HG02973 (cell line): Measurements from ENCODE around the gene FYN.
"Not testable (repeated sequence)": the region's sequence is repeated elsewhere in the genome, so short reads cannot be mapped to it uniquely, and the experiment has no call there.

Experiments used
- ATAC-seq: cut with Tn5 transposase; IDR thresholded peaks from one replicate; pipeline ENCODE4 v1.9.1; 2021; ENCODE audit warnings: moderate library complexity; ENCODE audit not compliant: unreplicated experiment

Gene FYN

DNA sequence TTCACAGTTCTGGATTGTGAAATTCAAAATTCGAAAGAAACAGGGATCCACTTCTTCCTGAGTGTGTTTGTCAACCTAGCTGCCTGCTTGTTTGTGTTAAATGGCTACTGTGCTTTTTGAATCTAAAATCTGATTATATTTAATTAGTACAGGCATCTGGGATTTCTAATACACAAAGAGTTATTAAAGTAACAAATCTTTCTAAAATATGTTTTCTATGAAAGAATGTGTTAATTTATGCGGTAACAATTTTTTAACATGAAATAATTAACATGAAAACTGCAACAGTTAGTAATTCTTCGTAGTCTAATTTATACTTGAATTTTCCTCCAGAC, 186.4 kb downstream of the FYN start:
- no peak for ATAC-seq

DNA sequence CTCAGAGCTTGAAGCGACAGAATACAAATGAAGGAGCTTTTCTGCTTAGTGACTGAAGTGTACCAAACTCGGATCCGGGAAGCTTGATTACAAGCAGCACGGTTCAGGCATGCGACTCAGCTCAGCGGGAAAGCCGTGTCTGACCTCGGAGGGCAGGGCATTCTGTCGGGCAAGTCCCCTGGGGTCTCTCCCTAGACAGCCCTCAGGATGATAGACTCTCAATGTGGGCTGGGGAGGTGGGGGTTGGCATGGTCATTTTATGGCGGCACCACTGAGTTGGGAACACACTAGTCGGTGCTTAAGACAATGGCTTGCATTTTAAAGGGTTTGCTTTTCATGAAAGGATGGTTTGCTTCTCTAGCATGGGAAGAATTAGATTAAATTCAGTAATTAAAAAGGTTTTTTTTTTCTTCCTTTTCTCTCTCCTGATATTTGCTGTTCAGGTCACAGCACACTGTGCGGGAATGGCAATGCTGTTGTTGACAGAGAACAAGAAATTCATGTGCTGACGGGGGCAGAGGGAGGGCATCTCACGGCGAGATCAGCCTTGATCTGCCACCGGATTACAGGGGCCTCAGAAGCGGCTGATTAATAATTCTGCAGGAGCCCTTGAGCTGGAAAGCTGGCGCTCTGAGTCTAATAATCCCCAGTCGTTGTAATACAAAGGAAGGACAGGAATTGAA, 186.9 kb downstream of the FYN start:
- no peak for ATAC-seq

DNA sequence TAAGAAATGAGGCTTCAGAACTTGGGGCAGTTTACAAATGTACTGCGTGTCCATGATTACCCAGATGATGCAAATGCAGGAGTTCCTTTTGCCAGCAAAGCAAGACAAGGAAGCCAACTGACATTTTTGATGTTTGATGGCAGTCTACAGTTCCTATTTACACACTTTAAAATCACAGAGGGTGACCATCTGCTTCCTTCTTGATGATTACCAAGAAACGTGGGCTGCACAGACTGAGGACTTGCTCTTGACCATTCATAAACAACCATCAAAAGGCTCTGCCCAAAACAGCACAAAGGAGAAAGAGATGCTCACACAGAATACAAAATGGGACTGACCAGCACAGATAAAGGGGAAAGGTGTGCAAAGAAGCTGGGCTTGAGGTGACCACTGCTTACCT, 187.7 kb downstream of the FYN start:
- ATAC-seq: no peak

DNA sequence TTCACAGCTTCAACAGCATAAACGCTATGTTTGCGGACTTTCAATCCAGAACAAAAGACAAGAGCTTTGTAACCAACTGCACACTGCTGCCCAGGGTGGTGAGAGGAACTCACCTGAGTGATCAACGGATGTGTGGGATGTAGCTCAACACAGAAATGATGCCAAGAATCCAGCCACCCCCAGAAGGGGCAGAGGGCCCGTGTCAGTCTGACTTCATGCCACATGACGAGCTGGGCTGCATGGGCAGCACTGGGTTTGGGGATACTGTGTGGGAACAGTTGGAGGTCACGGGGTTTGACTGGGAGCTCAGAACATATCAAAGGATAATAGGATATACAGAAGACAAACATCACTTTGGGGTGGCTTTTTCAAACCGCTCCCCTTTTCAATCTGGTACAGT, 188.2 kb downstream of the FYN start:
- ATAC-seq: no peak

DNA sequence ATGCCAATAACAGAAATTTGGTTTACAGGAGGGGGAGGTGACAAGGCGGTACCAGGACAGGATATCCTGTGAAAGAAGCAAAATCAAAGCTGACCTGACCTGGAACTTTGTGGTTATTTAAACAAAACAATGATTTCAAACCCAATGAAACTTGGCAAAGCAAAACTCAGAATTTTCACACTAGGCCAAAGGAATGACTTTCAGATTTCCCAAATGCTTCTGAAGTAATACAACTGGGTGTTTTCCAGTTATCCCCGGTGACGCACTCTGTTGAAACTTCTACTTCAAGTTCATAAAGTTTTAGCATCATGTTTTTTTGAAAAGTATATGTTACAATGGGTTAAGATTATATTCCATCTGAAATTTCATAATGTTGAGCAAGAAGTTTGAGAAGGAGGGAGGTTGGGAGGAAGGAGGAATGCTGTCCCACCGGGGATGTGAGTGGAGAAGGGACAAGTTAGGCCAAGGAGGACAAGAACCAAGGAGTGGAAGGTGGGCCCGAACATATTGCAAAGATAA, 189.4 kb downstream of the FYN start:
- ATAC-seq: no peak

DNA sequence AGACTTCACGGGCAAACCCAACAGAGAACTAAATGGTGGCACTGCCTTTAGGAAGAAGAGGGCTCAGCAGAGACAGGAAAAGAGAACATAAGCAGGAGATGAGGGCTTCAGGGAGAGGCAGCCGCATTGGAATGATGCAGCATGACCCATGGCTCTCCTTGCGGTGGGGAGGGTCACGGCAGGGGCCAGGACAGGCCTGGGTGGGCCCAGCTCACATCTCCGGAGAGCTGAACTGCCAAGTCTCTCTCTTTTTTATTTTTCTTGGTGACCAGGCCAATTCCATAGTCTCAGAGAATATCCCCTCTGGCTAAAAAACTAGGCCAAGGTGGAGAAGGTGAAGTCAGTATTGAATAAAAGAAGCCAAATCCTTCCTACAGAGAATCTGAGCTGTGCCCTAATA, 190.1 kb downstream of the FYN start:
- ATAC-seq: no peak

DNA sequence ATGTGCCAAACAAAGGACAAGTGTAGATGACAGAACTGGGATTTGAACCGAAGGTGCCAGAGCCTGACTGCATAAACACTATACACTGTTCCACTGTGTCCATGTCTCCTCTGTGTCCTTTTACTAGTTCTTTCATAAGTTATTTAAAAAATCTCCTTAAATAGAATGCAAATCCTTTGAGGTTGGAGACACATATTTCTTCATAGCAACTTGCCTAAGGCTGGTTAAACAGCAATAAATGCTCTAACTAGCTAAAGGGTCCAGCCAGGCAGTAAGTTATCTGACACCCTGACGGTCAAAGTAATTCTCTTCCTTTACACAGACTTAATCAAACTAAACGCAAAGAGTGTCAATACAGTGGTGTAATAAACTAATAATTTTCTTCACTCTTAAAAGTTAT, 191.4 kb downstream of the FYN start:
- no peak for ATAC-seq

DNA sequence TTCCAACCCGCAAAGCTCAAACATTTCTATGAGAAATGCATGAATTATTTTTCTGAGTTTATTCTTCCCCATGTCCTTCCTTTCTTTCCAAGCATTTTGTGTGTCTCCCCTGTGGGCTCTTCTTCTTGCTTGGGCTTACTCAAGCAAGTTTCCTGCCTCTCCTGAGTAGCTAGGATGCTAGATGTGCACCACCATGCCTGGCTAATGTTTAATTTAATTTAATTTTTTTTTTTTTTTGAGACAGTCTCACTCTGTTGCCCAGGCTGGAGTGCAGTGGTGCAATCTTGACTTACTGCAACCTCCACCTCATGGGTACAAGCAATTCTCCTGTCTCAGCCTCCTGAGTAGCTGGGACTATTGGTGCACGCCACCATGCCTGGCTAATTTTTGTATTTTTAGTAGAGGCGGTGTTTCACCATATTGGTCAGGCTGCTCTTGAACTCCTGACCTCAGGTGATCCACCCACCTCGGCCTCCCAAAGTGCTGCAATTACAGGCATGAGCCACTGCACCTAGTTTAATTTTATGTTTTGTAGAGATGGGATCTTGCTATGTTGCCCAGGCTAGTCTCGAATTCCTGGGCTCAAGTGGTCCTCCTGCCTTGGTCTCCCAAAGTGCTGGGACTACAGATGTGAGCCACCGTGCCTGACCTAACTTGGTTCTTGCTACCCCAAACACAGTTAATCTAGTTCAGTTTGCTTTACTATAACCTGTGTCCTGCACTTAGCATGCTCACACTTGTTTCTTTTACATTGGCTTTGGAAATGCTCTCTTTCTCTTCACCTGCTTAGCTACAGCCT, 192.2 kb downstream of the FYN start:
- not testable (repeated sequence) for ATAC-seq

DNA sequence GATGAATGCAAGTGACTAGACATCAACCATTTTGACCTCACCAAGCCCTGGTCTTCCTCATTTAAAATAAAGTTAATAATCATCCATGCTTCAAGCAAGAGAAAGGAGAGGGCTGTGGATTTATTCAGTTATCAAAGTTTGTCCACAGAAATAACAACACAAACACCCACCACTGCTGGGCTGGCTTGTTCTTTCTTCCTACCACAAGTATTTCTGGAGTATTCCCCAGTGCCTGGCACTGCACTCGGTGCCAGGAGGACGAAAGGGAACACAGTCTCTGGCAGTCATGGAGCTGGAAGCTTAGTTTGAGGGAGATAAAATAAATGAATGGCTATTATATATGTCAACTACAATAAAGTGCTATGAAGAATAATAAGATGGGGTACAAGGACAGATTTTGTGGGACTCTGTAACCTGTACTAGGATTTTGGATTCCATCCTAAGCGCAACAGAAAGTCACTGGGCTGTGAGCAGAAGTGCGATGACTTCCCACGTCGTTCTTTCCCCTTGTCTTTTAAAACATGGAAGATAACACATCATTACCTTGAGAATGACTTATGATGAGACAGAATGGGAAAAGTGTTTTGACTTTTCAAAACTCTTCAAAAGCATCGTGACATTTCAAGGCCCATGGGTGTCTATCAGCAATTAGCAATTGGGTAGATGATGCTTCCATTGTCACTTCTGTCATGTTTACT, 193.1 kb downstream of the FYN start:
- ATAC-seq: no peak

DNA sequence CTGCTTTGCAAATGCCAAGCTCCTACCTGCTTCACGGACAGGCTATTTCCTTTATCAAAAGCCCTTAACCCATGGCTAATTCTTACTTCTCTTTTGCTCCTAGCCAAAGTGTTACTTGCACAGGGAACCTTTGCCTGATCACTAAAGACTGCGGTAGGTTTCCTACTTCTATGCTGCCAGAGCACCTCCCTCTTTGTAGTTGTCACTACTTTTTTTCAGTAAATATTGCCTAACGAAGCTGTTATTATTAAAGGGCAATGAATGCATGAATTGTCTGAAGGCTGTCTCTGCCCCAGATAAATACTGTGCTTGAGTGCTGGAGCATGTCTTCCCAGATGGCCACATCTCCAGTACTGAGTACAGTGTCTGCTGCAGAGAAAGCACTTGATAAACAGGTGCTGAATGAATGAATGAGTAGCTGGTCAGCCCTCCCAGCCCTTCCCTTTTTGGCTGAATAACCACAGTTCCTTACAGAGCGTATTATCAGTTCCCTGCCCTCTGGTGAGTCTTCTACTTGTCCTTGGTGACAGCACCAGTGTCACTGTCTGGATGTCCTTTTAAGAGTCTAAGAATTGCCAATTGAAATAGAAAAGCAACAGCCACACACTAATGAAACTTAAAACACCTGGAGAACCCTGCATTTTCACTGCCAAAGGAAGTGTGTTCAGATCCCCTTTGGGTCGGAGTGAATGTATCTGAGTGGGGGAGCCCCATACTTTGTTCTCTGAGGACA, 194.0 kb downstream of the FYN start:
- ATAC-seq: no peak

DNA sequence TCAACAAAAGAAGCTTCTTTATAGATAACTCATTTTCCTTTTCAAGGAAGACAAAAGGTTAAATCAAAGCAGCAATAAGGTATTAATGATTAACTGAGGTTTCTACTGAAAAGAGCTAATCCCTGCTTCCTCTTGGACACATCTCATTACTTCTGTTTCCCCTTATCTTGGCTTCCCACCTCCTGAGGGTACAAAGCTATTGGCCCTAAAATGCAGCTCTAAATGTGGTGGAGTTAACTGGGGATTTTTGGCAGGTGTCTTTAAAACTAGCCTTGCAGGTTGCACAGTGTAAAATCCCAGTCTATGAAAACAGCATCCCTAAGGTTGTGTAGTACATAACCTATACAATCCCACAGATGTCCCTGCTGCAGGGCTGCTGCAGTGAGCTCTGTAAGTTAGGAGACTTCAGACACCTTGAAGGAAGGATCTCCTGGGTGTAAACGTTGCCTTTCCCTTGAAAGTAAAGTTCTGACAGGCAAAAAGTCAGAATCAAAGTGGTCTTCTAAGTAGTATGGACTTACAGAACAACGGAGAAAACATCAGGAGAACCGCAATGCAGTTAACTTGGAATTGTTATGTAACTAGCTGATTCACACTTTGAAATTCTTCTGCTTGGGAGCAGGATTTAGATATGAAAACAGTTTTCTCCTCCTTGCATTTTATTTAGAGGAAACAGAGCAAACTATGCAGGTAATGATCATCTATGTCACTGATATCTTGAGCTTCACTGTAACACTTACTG, 195.8 kb downstream of the FYN start:
- ATAC-seq: no peak

DNA sequence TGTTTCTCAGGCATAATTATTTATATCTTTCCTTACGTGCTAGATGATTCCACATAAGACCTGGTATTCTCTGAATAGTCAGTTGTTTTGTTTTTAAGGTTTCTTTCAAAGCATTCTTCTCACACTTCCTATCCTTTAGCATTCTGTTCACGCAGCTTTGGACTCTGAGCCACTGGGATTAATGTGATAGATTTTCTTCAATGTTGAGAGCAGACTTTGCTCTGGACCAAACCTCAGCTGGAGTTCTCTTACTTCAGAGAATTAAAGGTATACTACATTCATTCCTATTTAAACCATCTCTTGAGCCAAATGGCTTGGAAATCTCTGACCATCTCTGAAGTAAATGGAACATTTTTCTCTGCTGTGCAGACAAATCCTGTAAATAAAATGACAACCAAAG, 196.9 kb downstream of the FYN start:
- ATAC-seq: no peak

DNA sequence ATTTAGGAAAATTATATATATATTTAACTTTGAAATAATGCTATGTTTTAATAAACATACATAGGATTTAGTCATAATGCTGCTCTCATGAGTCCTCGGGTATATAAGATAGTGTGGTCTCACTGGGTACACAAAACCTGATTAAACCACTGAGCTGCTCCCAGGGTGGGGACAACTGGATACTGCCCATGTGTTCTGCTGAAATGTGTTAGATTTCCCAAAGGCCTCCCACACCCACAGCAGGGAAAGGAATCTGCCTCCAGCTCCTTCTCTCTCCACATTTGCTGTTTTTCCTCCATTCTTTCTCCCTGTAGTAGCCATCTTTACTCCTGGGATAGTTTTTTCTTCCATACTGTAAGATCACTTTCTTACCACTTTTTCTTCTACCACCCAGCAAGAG, 198.4 kb downstream of the FYN start:
- ATAC-seq: no peak

DNA sequence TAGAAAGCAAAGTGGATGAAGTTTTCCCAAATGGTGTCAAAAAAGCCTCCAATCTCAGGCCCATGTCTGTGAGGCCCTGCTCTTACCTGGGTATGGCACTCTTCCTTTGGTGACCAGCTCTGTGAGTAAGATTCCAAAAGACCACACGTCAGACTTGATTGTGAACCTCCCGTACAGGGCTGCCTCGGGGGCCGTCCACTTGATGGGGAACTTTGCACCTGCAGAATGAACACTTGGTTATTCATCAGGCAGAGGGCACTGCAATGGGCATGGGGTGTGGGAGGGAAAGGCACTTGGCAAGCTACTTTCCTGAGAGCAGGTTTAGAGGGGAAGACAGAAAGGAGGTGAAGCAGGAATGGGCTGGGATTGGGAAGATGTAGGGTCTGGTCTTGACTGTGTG, 198.8 kb downstream of the FYN start:
- ATAC-seq: no peak

DNA sequence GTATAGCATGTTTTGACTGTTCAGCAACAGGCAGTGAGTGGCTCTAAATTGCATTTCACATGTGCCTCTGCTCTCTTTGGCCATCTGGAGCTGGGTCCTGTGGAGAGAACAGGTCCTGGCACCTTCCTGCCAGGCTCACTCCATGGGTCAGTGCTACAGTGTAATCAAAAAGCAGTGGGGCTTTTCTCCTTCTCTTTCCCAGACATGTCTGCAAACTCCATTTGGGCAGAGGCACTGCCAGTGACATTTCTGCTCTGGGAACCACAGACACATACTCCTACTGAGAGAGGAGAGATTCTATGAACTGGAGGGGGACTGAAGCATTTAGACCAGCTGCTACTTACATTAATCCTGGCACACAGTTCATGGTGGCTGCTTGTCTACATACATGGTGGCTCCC, 199.3 kb downstream of the FYN start:
- no peak for ATAC-seq

DNA sequence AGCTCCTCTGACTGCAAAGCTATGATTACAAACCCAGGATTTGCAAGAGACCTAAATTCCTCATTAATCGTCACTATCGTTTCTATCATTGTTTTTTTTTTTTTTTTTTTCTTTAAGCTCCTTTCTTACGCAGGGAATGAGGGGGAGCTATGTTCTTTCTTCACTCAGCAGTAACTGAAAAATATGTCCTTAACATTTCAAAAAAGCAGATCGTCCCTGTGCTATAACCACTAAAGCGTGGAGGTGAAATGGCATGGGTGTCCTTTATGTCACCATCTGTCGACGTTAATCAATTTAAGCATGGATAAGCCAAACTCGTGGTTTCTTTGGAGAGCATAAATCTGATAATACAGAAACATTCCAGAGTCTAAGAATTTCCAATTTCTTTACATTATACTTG, 199.7 kb downstream of the FYN start:
- no peak for ATAC-seq

DNA sequence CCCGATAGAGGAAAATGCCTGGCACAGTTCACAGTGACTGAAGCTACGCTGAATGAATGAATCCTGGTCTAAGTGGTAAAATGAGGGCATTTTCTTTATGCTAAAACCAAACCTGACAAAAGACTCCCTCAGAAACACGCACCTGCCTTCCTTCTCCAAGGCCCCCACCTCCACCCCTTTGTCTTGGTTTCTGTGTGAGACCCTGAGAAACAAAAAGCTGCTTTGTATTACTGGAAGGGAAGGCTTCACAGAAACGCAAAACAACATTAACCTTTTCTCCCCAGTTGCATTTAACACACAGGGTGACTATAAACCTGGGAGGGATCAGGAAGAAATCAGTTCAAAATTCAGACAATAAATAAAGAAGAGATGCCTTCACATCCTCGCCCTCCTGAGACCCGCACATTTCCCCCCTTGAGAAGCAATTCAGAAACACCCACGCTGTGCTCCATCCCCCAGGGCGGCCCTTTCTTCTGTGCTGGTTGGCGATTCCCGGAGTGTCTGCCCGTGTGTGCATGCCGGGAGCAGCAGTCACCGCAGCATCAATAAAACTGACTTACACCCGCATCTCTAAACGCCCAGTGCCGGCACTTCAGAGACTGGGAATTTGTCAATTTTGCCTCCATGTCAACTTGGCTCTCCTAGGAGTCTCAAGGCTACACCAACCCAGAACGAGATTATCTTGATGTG, 200.3 kb downstream of the FYN start:
- no peak for ATAC-seq

DNA sequence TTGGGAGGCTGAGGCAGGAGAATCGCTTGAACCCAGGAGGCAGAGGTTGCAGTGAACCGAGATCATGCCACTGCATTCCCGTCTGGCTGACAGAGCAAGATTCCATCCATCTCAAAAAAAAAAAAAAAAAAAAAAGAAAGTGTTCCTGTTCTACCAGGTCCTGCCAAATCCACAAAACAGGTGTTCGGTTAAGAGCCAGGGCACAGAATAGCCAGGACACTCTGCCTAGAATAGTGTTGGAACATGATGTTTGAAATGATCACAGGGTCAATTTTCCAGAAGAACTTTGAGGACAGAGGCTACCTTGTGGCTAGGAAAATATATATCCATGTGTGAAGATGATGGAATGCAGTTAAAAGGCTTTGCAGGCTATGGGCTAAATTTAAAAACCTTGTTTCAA, 203.9 kb downstream of the FYN start:
- ATAC-seq: no peak

DNA sequence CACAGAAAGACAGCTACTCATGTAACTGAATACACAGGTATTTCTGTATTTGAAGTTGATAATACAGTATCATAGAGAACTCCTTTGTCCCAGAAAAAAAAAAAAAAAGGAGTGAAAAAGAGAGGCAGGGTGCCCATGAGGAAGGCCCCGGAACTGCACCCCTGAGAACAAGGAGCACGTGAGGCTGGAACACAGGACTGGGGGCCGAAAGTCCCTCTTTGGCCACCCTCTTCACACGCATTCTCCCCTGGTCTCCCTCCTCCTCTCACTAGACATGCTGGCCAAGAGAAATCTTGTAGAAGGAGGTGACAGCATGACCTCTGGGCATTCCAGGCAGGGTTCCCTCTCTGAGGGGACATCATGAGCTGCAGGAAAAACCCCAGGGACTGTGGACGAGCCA, 204.8 kb downstream of the FYN start:
- no peak for ATAC-seq

DNA sequence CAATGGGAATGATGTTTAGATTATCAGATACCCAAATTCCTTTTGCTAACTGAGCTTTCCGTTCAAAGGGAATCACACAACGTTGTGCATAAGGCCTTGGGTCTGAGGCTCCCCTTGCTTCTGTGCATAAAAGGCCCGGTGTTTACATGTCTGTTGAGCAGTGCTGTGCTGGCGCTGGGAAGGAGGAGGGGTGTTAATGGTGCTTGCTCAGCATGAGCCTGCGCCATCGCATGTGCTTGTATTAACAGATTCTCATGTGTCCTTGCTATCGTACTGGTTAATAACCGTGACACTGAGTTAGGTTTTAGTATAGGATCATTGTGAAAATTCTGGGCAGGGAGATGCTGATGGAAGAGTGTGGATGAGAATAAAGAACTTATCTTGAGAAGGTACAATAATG, 205.3 kb downstream of the FYN start:
- no peak for ATAC-seq
